Testis (tissue), 3 donors: ENCODE results near the gene MCRS1. TPM values are rescaled to one million over a fixed set of nuclear protein-coding genes. Genes with fewer than 3 reads are reported as not detected.

Experiments used
- DNase-seq: peaks from one replicate; pipeline ENCODE4 v3.0.0-alpha.2; 2019
- H3K27ac ChIP-seq, 2 donors: fragments of 200-600 bp; sonication (generic); one replicate each; pipeline ENCODE4 v1.5.1; 2019
- H3K27me3 ChIP-seq: fragments of 200-600 bp; sonication (generic); one replicate; pipeline ENCODE4 v1.5.1; 2019
- H3K36me3 ChIP-seq: fragments of 200-600 bp; sonication (generic); one replicate; pipeline ENCODE4 v1.5.1; 2017; ENCODE audit warnings: low read depth; ENCODE audit errors: missing control alignments
- H3K4me1 ChIP-seq: fragments of 200-600 bp; sonication (generic); one replicate; pipeline ENCODE4 v1.5.1; 2019
- H3K4me3 ChIP-seq, 2 donors: fragments of 200-600 bp; sonication (generic); one replicate each; pipeline ENCODE4 v1.5.1; 2017 to 2019
- H3K9me3 ChIP-seq: fragments of 200-600 bp; sonication (generic); one replicate; pipeline ENCODE4 v1.5.1; 2017
- CTCF ChIP-seq, 3 experiments: fragments of 450-650 bp in 2 of 3; fragments of 200-600 bp in 1 of 3; sonication (generic) in 1 of 3; IDR thresholded peaks; one replicate each; pipeline ENCODE4 v1.5.1; 2016 to 2019; ENCODE audit warnings: antibody characterized with exemption in 3 of 3, mild to moderate bottlenecking in 2 of 3, moderate library complexity in 1 of 3
- POLR2A ChIP-seq: fragments of 450-650 bp; IDR thresholded peaks from one replicate; pipeline ENCODE4 v1.6.1; 2017; ENCODE audit warnings: antibody characterized with exemption, mild to moderate bottlenecking, moderate library complexity
- WGBS, 2 donors: methylation state at CpG; one replicate each; pipeline ENCODE4 v1.1.5; 2018; 5-methylcytosine and 5-hydroxymethylcytosine counted together
- intact Hi-C: fragments of 100-400 bp; cut with DNase I; formaldehyde crosslinking; loops from one replicate; pipeline ENCODE4 v1.15.1; 2023; ENCODE audit warnings: low total_unique reads
- polyA plus RNA-seq: library from polyadenylated mRNA; stranded (reverse); fragments of 350-450 nt; fragmentation: Illumina TruSeq; extraction: RNeasy Lipid Tissue Mini Kit (QIAGEN cat#74804); gene quantifications from one replicate; pipeline ENCODE4 v1.2.3, GENCODE V29; 2014; ENCODE audit warnings: low read depth, low replicate concordance; ENCODE audit not compliant: insufficient read depth
- total RNA-seq, 2 donors: library from RNA; depleted of rRNA; stranded (reverse); fragments of >200 nt; gene quantifications; one replicate each; pipeline ENCODE4 v1.2.3, GENCODE V29; 2016

Gene MCRS1
- total and polyA plus RNA-seq, 3 donors from 2014 or later = 95.8 to 105 (median 104) TPM

GRCh38 chr12:49539406-49540228 lies 28.3 kb downstream of the MCRS1 start:
- no peak for DNase-seq
- Histone ChIP-seq H3K4me1 (peaks cover 4% of the 10 kb centered on the region), H3K4me3 (peak overlapping the region; percentile 27 to 39), H3K36me3 (no peaks in the 10 kb centered on the region), H3K27ac (no peak overlapping the region), H3K27me3 (no peaks in the 10 kb centered on the region), H3K9me3 (no peaks in the 10 kb centered on the region)
- 15 to 27% methylated on average over 19 to 27 of the region's 47 CpGs for WGBS, 2 donors
- TF ChIP-seq CTCF (IDR thresholded peaks at IDR 0.05) = no peak
- TF ChIP-seq POLR2A = no peak
- intact Hi-C loops = no loop called here

DNA sequence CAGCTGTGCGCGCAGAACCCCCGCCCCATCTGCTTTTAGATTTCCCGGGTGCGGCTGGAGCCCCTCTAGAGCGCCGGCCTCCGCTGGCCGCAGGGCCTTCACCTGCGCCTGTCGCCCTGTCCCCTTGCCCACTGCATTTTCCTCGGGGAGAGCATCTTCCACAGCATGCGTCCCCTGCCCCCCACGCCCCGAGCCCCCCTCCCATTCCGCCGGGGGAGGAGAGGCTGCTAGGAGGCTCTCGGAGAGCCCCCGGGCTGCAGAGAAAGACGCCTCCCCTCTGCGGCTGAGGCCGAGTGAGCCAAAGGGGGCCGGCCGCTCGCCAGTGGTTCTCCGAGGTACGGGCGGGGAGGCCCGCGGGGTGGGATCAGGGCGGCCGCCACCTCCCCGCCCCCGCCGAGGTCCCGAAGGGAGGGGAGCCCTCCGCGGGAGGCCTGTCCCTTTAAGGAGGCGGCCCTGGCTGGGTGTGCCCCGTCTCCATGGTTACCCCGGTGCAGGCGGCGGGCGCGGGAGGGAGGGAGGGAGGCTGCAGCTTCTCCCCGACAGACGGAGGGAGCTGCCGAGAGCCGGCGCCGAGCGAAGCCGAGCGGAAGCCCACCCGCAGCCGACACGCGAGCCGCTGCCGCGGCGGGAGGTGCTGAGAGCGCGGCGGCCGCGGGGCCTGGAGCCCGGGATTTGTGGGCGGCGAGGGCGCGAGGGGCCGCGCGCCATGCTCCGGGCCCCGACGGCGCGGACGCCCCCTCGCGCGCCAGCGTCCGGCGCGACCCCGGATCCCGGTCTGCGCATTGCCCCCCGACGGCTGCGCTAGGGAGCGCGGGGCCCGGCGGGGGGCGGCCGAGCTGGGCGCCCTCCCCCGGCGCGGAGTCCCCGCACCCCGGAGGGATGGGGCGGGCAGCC lies 29.2 kb downstream of the MCRS1 start, which contains the start of gene KCNH3:
Gene KCNH3, plus strand, starts transcription at position 521 of the 894 bp plus-strand sequence. CDS start 387 bp downstream, outside the sequence.
- TF ChIP-seq CTCF (IDR thresholded peaks at IDR 0.05) (no peak), POLR2A (no peak)
- H3K4me1 ChIP-seq = peaks cover 4% of the 10 kb centered on the region
- 0 to 2% methylated on average over 2 to 94 of the region's 107 CpGs for WGBS, 2 donors
- peak within 1 kb of the TSS; percentile 27 to 62 for H3K4me3 ChIP-seq
- H3K36me3 ChIP-seq = no peaks in the 10 kb centered on the region
- peak; percentile 87 for DNase-seq
- H3K27ac ChIP-seq = no peak within 1 kb of the TSS
- no peaks in the 10 kb centered on the region for H3K27me3 ChIP-seq
- no peaks in the 10 kb centered on the region for H3K9me3 ChIP-seq
- intact Hi-C loops = no loop called here

DNA sequence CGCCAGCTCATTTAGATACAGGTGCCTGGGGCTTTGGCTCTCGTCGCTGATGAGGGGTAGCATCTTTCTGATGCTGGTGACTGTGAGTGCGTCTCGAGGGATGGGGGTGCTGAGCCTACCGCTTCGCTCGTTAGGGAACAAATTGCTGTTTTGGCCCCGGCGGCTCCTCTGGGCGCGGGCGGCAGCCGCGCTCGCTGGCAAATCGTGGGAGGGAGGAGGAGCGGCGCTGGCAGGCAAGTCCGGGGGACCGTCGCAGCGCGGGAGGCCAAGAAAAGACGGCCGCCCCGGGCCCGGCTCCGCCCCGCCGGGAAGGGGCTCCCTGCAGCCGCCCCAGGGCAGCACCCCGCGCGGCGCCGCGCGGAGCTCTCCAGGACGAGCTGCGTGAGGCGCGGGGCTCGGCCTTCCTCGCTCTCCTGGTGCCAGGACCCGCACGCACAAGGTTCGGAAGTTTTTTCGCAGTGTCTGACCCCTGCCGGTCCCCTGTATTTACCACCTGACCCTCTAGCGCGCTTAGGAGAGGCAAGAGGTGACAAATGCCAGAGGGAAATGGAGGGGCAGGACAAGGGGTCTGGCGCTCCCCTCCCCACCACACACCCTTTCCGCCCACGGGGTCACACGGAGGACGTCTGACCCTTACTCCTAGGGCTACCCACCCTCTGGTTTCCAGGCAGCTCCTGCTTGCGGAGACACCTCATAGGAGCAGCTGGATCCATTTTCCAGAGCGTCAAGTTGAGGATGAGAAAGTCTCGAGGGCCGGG lies 30.0 kb downstream of the MCRS1 start:
- H3K27me3 ChIP-seq = no peaks in the 10 kb centered on the region
- TF ChIP-seq CTCF (IDR thresholded peaks at IDR 0.05) (no peak), POLR2A (no peak)
- WGBS, 2 donors = 1% methylated on average over 17 to 46 of the region's 61 CpGs
- no peaks in the 10 kb centered on the region for H3K9me3 ChIP-seq
- H3K4me3 ChIP-seq = peak overlapping the region; percentile 27 to 62
- DNase-seq = no peak
- intact Hi-C loops = no loop called here
- H3K36me3 ChIP-seq = no peaks in the 10 kb centered on the region
- H3K27ac ChIP-seq = no peak overlapping the region
- peaks cover 4% of the 10 kb centered on the region for H3K4me1 ChIP-seq

- Histone ChIP-seq H3K27ac (no peak overlapping the region), H3K9me3 (no peaks in the 10 kb centered on the region), H3K4me3 (peak overlapping the region; percentile 27 to 62), H3K36me3 (no peaks in the 10 kb centered on the region), H3K27me3 (no peaks in the 10 kb centered on the region), H3K4me1 (peaks cover 4% of the 10 kb centered on the region)
- intact Hi-C loops = no loop called here
- 18% methylated on average over 13 of the region's 13 CpGs for WGBS, 2 donors
- TF ChIP-seq POLR2A (no peak), CTCF (IDR thresholded peaks at IDR 0.05) (no peak)
- DNase-seq = no peak
Measured at GRCh38 chr12:49537231-49537751, 30.7 kb downstream of the MCRS1 start.
